HG02885 (cell line): ENCODE results near the gene CCDC60.

Source experiments
- ATAC-seq: cut with Tn5 transposase; IDR thresholded peaks from one replicate; pipeline ENCODE4 v1.9.1; 2021; ENCODE audit warnings: mild to moderate bottlenecking; ENCODE audit not compliant: unreplicated experiment, poor library complexity

The CCDC60 gene

GRCh38 chr12:119381471-119382235 is 47.1 kb downstream of the CCDC60 start:
- ATAC-seq: no peak

- ATAC-seq: no peak
Measured at GRCh38 chr12:119383206-119383605, 48.7 kb downstream of the CCDC60 start.

- ATAC-seq: no peak
Measured at GRCh38 chr12:119384340-119384739, 49.8 kb downstream of the CCDC60 start.

GRCh38 chr12:119385659-119386058 is 51.1 kb downstream of the CCDC60 start:
- no peak for ATAC-seq

- ATAC-seq: no peak
Measured at GRCh38 chr12:119389687-119390086, 55.2 kb downstream of the CCDC60 start.

GRCh38 chr12:119391673-119392072 is 57.1 kb downstream of the CCDC60 start:
- ATAC-seq: no peak

- no peak for ATAC-seq
Measured at GRCh38 chr12:119393677-119394076, 59.1 kb downstream of the CCDC60 start.

- ATAC-seq: no peak
Measured at GRCh38 chr12:119397540-119397939, 63.0 kb downstream of the CCDC60 start.

- no peak for ATAC-seq
Measured at GRCh38 chr12:119398190-119398589, 63.7 kb downstream of the CCDC60 start.

GRCh38 chr12:119399301-119399700 is 64.8 kb downstream of the CCDC60 start:
- no peak for ATAC-seq

- ATAC-seq: no peak
Measured at GRCh38 chr12:119406308-119406707, 71.8 kb downstream of the CCDC60 start.

GRCh38 chr12:119406811-119407210 is 72.3 kb downstream of the CCDC60 start:
- no peak for ATAC-seq

GRCh38 chr12:119409043-119409442 is 74.5 kb downstream of the CCDC60 start:
- no peak for ATAC-seq

- no peak for ATAC-seq
Measured at GRCh38 chr12:119410396-119410795, 75.9 kb downstream of the CCDC60 start.

GRCh38 chr12:119412306-119412705 is 77.8 kb downstream of the CCDC60 start:
- no peak for ATAC-seq

- no peak for ATAC-seq
Measured at GRCh38 chr12:119412811-119413794, 78.6 kb downstream of the CCDC60 start.

GRCh38 chr12:119415714-119416113 is 81.2 kb downstream of the CCDC60 start:
- no peak for ATAC-seq

- ATAC-seq: no peak
Measured at GRCh38 chr12:119417440-119417839, 82.9 kb downstream of the CCDC60 start.

GRCh38 chr12:119419381-119419780 is 84.9 kb downstream of the CCDC60 start:
- no peak for ATAC-seq

- ATAC-seq: no peak
Measured at GRCh38 chr12:119423285-119423684, 88.8 kb downstream of the CCDC60 start.

GRCh38 chr12:119425623-119426022 is 91.1 kb downstream of the CCDC60 start:
- no peak for ATAC-seq
